Activated CD8-positive, alpha-beta memory T cell treated with anti-CD3 and anti-CD28 coated beads, Interleukin-2, amount 50 U/mL, for 4 hours (primary cell): ENCODE data around the gene HOXC10.
A peak's percentile ranks its signal among the peaks of the same experiment; 100 is the strongest.

Source experiments
- DNase-seq: peaks from one replicate; pipeline ENCODE4 v3.0.0-alpha.2; 2020

Gene HOXC10

GRCh38 chr12:54030889-54031471 is 46.0 kb downstream of the HOXC10 start:
- no peak for DNase-seq

GRCh38 chr12:54031480-54031879 is 46.5 kb downstream of the HOXC10 start:
- DNase-seq = no peak

- DNase-seq = no peak
Observed at GRCh38 chr12:54032086-54032619, 47.2 kb downstream of the HOXC10 start.

- DNase-seq = peak; percentile 69
Observed at GRCh38 chr12:54032627-54033100, 47.7 kb downstream of the HOXC10 start, which contains the start of gene HOXC5. Gene HOXC5 (plus strand): TSS chr12:54033050. CDS start chr12:54033123, 73 bp downstream.

GRCh38 chr12:54033106-54033979 is 48.4 kb downstream of the HOXC10 start:
- DNase-seq = no peak

- DNase-seq = no peak
Observed at GRCh38 chr12:54033980-54034784, 49.2 kb downstream of the HOXC10 start.

- DNase-seq = no peak
Observed at GRCh38 chr12:54034785-54035310, 49.9 kb downstream of the HOXC10 start.

- DNase-seq = no peak
Observed at GRCh38 chr12:54035568-54036264, 50.8 kb downstream of the HOXC10 start.

- DNase-seq = no peak
Observed at GRCh38 chr12:54036620-54037359, 51.8 kb downstream of the HOXC10 start.

- no peak for DNase-seq
Observed at GRCh38 chr12:54037360-54038283, 52.7 kb downstream of the HOXC10 start.

GRCh38 chr12:54038284-54038870 is 53.4 kb downstream of the HOXC10 start:
- no peak for DNase-seq

GRCh38 chr12:54038871-54039414 is 54.0 kb downstream of the HOXC10 start:
- no peak for DNase-seq

GRCh38 chr12:54039417-54040147 is 54.6 kb downstream of the HOXC10 start:
- no peak for DNase-seq
